ENCODE measurements around the gene SCN9A.

SCN9A gene

GRCh38 chr2:166163775-166164174 lies 212.0 kb downstream of the SCN9A start:
- no peak for DNase-seq

DNA sequence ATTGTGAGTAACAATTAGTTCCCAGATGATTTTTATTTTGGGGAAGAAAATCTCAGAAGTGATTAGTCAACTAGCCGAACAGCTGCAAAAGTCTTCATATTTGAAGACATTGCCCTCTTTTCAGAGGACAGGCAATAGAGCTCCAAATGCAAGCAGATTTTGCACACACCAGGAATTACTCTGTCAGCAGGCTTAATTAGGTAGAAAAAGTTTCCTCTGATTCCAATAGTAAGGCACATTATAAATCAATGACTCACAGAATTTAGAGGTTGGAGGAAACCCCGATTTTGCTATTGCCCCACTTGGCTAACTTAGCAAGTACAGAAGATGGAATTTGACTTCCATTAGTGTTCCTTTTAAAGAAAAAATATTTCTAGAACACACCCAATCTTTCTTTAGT lies 217.2 kb downstream of the SCN9A start:
- no peak for DNase-seq

DNA sequence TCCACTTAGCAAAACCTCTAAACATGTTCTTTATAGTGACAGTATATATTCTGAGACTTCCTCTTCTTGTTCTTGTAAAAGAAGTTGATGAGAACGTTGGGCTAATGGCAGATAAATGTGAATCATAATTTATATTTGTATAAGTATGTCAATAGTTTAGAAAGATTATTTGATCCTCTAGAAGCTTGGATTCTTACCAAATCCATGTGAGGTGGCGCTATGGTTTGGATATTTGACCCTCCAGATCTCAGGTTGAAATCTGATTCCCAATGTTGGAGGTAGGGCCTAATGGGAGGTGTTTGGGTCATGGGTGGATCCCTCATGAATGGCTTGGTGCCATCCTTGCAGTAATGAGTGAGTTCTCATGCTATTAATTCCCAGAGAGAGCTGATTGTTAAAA lies 218.2 kb downstream of the SCN9A start:
- no peak for DNase-seq

DNA sequence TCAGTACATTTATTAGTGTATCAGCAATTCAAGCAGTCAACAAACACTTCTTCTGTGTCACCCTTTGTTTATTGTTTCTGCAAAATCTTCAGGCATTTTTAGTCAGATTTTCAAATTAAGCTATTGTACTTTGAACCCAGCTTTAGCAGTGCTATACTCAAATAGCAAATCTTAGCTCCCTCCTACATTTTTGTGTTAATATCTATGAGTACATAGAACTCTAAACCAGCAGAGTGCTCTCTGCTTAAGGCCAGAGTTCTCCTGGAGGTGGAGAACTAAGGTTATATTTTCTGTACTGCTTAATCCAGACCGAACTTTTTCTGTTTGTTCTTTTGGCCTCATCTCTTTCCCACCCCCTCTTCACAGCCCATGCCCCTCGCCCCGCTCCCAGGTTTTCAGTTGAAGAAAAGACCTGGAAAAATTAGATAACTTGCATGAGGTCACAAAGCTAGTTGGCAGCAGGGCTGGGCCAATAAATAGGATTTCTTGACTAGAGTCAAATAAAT lies 218.7 kb downstream of the SCN9A start:
- DNase-seq: no peak

GRCh38 chr2:166155589-166155988 lies 220.2 kb downstream of the SCN9A start:
- DNase-seq: no peak

DNA sequence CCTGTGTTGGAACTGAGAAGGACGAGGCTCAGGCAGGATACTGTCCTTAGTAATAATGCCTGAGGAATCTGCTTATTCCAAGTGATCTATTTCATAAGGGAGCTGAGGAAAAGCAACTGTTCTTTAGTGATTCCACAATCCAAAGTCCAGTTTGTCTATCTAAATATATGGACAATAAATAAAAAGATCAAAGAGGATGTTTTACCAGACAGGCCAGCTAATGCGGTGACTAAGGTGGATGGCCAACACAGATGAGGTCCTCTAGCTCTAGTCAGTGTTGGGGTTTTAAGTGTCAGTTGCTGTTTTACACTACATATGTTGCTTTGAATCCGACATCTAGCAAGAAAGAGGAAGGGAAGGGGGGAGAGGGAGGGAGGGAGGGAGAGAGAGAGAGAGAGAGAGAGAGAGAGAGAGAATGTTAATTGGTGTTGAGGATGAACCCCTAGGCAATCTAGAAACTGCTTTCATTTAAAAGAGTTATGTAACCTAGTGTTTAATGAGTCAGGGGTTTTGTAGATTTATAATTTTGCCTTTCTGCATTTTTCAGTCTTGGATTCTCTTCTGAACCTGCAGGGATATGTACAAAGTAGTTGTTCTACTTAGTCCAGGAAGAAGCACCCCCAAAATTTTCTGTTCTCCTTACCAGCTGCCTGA lies 220.9 kb downstream of the SCN9A start:
- DNase-seq: no peak

DNA sequence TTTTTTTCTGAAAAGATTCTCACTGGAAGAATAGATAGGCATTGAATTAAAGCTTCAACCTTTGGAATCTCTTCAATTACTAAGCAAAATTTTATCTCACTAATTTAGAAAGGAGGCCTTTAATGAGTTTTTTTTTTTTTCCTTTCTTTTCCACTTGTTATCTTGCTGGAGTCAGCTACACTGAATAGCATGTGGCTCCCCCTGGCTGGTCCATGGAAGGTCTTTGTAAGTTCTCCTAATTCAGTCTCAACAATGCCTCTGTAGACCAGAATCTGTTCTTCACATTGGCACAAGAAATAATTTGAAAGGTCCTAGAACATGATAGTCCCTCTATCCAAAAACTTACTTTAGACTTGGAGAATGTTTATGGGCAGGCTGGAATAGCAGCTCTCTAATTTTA lies 223.7 kb downstream of the SCN9A start:
- DNase-seq: no peak

GRCh38 chr2:166148500-166149400 lies 227.0 kb downstream of the SCN9A start:
- DNase-seq: no peak

GRCh38 chr2:166147883-166148282 lies 227.9 kb downstream of the SCN9A start:
- DNase-seq: no peak

Data from NCI-H187 (cell line).